ENCODE measurements around the gene PPFIBP1.

DNA sequence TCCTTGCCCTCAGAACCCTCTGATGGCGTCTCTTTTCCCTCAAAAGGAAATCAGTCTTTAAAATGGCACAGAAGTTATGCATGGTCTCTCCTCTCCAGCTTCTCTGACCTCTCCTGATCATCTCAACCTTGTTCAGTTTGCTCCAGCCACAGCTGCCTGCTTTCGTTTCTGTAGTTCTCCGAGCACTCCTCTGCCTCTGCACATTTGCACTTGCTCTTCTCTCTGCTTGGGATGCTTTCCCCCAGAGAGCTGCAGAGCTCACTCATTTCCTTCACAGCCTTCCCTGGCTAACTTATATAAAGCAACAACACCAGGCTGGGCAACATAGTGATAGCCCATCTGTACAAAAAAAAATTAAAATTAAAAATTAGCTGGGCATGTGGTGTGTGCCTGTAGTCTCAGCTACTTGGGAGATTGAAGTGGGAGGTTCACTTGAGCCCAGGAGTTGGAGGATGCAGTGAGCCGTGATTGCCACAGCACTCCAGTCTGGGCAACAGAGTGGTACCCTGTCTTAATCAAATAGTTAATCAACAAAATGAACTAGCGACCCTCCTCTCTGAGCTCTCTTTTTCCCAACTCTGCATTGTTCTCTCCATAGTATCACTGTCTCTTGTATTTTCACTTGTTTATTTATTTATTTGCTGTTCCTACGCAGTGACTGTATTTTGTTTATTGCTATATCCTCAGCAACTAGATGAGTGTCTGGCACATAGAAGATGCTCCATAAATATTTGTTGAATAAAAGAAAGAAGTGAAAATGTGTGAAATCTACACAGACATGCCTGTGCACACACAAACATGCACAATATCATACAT is 37.7 kb downstream of the PPFIBP1 start:
- no peak for TF ChIP-seq CTCF (IDR thresholded peaks at IDR 0.05)
- no peak for TF ChIP-seq POLR2A (IDR thresholded peaks at IDR 0.05)
- no peak for TF ChIP-seq POLR2AphosphoS5 (IDR thresholded peaks at IDR 0.05)

Data from stomach (tissue), 4 donors.